Germinal center (tissue), 1 donor: ENCODE measurements around the gene MYLK4.

Source experiments
- DNase-seq: peaks from one replicate; pipeline ENCODE4 v3.0.0; 2012; ENCODE audit warnings: mixed read lengths, low spot score

The MYLK4 gene

DNA sequence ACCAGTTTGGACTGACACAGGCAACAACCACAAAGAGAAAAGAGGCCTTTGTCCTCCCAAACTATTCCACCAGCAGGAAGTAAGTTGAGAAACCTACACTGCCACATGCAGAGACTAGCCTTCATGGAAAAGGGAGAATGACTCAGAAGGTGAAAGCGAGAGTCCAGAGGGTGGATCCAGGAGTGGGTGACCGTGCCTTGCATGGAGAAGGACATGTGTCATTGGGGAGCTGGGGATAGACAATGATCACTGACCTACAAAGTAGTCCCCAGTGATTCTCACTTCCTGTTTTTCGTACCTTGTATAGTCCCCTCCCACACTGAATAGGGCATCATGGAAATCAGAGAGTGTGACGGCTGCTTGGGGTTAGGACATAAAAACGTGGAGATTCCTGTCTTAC, 91.9 kb downstream of the MYLK4 start:
- peak; percentile 46 for DNase-seq

GRCh38 chr6:2656460-2657079, 94.2 kb downstream of the MYLK4 start:
- no peak for DNase-seq

DNA sequence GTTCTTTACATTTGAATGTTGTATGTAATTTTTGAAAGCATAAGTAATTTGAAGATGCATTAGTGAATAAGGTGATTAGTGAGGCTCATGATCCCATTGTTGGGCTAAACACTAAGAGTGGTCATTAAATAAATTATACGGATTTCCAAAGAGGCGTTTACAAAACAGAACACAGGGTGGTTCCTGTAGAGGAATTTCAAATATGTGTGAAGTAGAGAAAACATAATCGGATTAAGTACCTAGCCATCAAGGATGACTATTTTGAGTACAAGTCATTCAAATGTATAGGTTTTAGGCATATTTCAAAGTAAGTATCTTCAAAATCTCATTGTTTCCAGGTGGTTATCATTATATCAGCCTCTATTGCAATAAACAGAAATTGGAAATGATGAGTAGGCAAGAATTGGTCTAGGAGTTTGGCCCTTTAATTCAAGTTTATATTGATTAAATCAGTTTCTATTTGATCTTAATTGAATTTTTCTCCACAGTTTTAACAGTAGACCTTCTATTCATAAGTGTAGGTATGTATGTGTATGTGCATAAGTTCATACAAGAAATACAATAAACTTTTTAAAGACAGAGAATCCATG, 94.8 kb downstream of the MYLK4 start:
- no peak for DNase-seq

DNA sequence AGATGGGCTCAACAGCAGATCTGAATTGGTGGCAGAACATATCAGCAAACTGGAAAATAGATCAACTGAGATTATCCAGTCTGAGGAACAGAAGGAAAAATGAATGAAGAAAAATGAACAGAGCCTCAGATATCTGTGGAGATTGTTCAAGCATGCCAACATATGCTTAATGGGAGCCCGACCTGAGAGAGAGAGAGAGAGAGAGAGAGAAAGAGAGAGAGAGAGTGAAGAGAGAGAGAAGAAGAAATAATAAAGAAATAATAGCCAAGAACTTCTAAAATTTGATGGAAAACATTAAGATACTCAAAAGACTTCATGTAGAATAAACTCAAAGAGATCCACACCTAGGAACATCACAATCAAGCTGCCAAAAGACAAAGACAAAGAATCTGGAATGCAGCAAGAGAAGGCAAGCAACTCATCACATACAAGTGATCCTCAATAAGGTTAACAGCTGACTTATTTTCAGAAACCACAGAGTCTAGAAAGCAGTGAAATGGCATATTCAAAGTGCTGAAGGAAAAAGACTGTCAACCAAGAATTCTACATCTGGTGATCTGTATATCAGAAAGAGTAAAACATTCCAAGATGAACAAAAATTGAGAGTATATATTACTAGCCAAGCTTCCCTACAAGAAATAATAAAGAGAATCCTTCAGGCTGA, 97.2 kb downstream of the MYLK4 start:
- no peak for DNase-seq

GRCh38 chr6:2652611-2653010, 98.1 kb downstream of the MYLK4 start:
- no peak for DNase-seq

DNA sequence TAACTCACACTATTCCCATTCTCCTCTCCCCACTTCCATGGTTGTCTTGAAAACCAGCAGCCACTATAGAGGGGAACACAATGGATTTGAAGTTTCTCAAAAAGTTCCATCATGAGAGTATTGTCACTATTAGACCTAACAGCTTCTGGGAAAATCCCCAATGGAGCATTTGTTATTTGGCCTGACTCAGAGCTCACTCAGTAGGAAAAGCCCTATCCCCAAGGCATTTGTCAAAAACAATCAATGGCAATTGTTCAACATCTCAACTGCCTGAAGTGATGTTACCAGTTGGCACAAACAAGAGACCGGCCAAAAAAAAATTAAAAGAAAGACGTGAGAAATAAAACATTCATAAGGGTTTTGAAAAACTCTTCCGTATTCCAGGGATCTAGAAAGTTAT, 98.8 kb downstream of the MYLK4 start:
- no peak for DNase-seq

- no peak for DNase-seq
Measured at GRCh38 chr6:2651536-2651935, 99.2 kb downstream of the MYLK4 start.

DNA sequence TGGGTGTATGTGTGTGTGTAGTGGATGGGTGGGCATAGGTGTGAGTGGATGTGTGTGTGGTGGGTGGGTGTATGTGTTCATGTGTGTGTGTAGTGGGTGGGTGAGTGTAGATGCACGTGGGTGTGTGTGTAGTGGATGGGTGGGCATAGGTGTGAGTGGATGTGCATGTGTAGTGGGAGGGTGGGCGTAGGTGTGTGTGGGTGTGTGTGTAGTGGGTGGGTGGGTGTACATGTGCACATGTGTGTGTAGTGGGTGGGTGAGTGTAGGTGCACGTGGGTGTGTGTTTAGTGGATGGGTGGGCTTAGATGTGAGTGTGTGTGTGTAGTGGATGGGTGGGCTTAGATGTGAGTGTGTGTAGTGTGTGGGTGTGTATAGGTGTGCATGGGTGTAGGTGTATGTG, 104.4 kb downstream of the MYLK4 start:
- DNase-seq, result no peak

DNA sequence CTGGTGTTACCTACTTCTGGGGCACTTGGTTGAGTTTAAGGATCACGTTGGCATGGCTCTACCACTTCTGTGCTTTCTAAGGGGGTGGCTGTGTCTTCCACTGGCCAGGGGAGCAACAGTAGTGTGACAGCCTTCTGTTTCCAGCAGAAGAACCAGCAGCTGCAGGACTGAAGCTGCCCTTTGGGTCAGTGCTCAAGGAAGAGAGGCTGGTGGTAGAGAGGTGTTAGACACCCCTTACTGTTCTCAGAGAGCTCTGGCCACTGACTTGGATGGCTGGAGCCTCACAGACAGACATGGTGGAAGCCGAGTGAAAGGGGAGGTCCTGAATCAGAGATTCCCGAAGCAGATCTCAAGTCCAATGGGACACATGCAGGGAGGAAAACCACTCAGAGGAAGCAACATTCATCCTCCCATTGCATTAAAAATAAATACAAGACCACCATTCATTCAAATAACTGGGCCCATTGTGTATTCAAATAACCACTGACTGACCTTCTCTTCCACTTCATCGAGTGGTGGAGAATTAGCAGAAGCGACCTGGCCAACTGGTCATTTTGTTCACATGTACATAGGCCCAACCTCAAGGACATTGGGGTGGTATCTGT, 106.7 kb downstream of the MYLK4 start:
- no peak for DNase-seq

DNA sequence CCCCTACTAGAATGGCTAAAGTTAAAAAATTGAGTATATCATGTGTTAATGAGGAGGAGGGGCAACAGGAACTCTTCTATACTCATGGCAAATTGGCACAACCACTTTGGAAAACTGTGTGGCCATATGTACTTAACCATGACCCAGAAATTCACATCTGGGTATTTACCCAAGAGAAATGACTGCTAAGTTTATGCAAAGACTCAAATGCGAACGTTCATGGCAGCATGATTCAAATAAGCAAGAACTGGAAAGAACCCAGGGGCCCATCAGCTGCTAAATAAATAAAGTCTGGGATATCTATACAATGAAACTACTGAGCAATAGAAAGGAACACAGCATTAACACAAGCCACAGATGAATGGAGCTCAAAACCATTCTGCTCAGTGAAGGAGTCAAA, 107.6 kb downstream of the MYLK4 start:
- no peak for DNase-seq

DNA sequence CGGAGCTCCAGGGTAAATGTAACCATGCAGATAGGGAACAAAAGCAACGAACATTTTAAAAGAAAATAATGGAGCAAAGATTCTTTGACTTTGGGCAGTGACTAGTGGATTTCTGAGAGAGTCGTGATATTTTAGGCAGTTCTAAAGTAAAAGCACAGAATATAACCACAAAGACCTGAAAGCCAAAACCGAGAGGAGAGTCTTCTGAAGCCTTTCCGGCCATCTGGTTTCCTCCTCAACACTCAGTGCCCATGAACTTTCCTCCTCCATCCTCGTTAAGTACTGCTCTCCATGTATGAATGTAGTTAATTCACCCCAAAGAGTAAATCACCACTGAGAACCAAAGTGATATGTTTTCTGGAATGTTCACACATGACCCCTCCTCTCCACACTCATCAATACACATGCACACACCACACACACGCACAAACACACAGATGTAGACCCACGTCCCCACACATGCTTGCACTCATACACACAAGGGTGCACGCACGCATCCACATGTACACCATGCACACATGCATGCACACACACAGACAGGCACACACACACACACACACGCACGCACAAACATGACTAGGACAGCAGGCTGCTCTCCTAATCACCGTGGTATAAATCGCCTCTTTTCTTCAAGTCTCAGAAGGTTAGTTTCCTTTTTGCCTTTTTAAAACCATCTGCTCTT, 109.5 kb downstream of the MYLK4 start:
- no peak for DNase-seq

DNA sequence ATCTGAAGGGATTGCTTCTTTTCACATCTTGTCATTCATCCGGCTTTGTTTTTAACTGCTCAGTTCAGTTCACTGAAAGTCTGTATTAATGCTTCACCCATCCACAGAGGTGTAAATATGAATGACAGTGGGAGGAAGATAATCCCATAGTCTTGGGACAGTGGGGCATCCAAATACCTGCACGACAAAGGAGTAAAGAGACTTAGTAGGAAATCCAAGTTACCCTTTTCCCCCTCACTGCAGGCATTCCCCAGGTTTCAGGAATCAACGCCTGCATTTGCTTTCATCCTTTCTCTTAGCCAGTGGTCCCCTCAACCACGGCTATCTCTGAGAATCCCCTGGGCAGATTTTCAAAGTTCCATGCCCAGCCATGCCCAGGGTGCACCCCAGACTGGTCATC, 110.2 kb downstream of the MYLK4 start:
- no peak for DNase-seq

GRCh38 chr6:2639896-2640295, 110.8 kb downstream of the MYLK4 start:
- no peak for DNase-seq

- no peak for DNase-seq
Measured at GRCh38 chr6:2639167-2639566, 111.6 kb downstream of the MYLK4 start.

GRCh38 chr6:2636672-2637071, 114.0 kb downstream of the MYLK4 start:
- DNase-seq, result no peak

DNA sequence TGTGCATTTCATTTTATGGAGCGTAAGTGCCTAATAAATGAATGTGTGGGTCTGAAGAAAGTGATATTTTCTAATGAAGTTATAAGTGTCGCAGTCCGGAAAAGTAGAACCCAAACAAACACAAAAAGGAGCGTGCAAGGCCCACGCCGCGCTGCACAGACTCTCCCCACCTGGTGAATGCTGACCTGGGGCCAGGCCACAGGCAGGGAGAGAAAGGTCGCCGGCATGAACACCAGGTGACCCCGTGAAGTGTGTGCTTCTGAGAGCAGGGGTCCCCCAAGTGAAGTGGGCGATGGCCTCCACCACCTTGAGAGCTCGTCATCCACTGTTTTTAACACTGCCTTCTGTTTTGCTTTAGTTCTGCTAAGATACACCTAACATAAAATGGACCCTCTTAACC, 114.8 kb downstream of the MYLK4 start:
- no peak for DNase-seq

DNA sequence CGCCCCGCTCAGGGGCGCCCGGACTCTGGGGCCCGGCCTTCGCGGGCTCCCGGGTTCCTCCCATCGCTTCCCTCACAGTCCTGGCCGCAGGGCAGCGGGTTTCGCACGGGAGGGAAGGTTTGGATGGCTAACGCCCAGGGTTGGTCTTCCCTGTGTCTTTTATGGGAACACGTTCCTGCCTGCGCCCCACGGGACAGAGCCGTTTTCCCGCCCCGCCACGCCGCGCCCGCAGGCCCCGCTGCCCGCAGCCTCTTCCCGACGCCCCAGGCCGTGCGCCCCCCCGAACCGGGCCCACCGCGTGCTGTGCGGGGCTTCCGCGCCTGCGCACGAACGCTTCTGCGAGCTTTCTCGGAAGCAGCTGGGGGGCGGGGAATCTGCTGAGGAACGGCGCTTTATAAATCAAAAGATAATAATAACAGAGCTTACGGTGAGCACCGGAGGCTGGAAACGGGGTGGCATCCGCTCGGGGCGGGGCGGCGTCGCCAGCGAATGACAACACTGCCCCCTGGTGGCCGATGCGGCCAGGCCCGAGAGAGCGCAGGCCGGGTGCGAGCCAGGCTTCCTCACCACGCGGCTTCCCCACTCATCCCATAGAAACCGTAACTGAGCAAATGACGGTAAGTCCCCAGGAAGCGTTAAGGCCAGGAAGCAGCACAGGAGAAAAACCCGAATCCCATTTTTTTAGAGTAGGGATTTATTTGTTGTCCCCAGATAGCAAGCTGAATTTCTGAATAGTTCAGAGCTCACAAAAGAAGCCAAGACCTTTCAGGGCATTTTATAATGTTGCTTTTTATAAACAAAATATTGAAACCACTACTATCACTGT, 116.4 kb downstream of the MYLK4 start:
- peak; percentile 83 for DNase-seq

- DNase-seq, result no peak
Measured at GRCh38 chr6:2633736-2634135, 117.0 kb downstream of the MYLK4 start.

DNA sequence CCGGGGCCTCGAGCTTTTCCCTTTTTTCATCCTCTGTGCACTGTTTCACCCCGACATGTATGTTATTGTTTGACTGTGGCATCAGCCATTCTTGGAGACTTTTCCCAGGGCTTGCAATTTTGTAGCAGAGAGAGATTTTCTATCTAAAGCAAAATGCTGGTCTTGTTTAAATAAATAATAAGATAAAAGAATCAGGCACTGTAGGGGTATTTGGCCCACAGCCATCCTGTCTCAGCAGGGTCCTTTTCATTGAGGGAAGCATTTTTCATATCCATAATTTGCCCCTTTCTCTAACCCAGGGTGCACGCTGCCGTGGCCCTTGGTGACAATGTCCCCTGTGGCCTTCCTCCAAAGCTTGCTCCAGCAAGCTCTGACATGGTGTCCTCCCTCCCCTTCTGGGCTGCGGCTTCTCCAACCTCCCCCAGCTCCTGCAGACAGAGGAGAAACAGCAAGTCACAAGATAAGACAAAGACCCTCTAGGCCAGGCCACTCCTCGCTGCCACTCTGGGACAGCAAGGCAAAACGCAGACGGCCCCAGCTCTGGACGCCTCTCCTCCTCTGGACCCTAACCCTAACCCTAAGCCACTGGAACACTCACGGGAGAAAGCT, 117.6 kb downstream of the MYLK4 start:
- DNase-seq, result no peak

GRCh38 chr6:2632368-2632767, 118.4 kb downstream of the MYLK4 start:
- no peak for DNase-seq

DNA sequence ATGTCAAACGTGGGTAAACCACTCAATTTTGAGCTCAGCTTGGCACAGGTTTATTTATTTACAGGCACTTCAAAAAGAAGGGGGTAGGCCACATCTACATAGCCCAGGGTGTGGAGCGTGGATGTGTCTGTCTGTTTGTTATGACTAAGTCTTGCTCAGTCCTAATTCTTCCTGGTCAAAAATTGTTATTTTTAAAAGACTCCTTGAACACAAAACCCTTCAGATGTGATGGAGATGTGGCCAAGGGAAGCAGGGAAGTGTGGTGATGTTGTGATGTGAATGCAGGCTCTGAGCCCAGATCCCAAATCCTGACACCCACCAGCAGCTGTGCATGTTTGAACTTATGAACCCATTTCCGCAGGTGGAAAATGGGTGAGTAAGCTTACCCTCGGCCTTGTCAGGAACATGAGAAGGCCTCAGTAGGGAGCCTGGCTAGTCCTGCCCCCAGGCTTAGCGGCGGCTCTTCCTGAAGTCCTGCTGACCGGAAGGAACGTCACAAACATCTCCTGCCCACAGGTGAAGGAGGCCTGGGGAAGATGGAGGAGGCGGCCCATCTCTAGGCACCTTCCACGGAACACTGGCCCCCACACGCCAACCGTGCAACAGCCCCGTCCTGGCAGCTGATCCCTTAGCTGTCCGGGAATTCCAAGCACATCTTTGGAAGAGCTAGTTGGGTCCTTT, 119.7 kb downstream of the MYLK4 start:
- no peak for DNase-seq
